Ascending aorta (tissue), 2 donors: ENCODE results near the gene KCNIP4. TPM values are rescaled to one million over a fixed set of nuclear protein-coding genes. Genes with fewer than 3 reads are reported as not detected.

Source experiments
- DNase-seq, 2 donors: peaks; one replicate each; pipeline ENCODE4 v3.0.0-alpha.2; 2019; ENCODE audit warnings: low spot score in 2 of 2
- H3K27ac ChIP-seq, 2 donors: fragments of 200-600 bp; sonication (generic); one replicate each; pipeline ENCODE4 v1.5.1; 2016 to 2017; ENCODE audit warnings: mild to moderate bottlenecking in 1 of 2
- H3K27me3 ChIP-seq: fragments of 200-600 bp; sonication (generic); one replicate; pipeline ENCODE4 v1.5.1; 2017
- H3K36me3 ChIP-seq, 2 donors: fragments of 200-600 bp; sonication (generic); one replicate each; pipeline ENCODE4 v1.5.1; 2016
- H3K4me1 ChIP-seq, 2 donors: fragments of 200-600 bp; sonication (generic); one replicate each; pipeline ENCODE4 v1.5.1; 2016 to 2017; ENCODE audit warnings: mild to moderate bottlenecking in 1 of 2
- H3K4me3 ChIP-seq, 2 donors: fragments of 200-600 bp; sonication (generic); one replicate each; pipeline ENCODE4 v1.5.1; 2016 to 2017; ENCODE audit warnings: mild to moderate bottlenecking in 1 of 2
- H3K9me3 ChIP-seq, 2 donors: fragments of 200-600 bp; sonication (generic); one replicate each; pipeline ENCODE4 v1.5.1; 2016
- intact Hi-C: fragments of 100-400 bp; cut with DNase I; formaldehyde crosslinking; loops from one replicate; pipeline ENCODE4 v1.15.1; 2023
- total RNA-seq: library from RNA; depleted of rRNA; stranded (reverse); fragments of >200 nt; gene quantifications from one replicate; pipeline ENCODE4 v1.1.0, GENCODE V29; 2016
- TF ChIP-seq, protein P1 (sequence below), 3 experiments: fragments of 200-600 bp in 2 of 3; fragments of 450-650 bp in 1 of 3; sonication (generic) in 2 of 3; IDR thresholded peaks; one replicate each; pipeline ENCODE4 v1.5.1; 2016 to 2019; ENCODE audit warnings: antibody characterized with exemption in 3 of 3, mild to moderate bottlenecking in 1 of 3, moderate library complexity in 1 of 3

Gene KCNIP4
- total RNA-seq, 1 donor from 2014 or later = not detected

DNA sequence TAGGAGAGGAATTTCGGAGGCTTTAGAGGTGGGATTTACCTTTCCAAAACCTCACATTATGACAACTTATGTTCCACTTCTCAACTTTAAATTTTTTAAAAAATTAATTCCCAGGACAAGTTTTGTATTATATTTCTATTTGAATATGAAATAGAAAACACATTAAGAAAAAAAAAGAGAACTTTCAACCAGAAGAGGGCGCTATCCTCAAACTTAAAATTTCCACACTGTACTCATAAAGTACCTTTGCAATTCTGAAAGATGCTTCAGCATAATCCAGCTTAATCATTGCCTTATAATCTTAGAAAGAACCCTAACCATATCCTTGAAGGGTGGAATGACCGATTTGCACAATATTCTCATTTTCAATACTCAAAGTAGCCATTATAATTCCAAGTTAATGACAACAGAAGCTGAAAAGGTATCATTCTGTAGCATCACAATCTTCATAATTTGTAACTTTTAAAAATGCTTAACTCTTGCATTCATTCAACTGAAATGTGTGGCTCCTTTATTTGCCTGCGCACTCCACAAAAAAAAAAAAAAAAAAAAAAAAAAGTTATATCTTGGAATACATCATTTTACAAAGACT, 158.0 kb downstream of the KCNIP4 start:
- no peaks in the 10 kb centered on the region for H3K27me3 ChIP-seq
- H3K4me3 ChIP-seq = no peak overlapping the region
- TF ChIP-seq, protein P1, sequence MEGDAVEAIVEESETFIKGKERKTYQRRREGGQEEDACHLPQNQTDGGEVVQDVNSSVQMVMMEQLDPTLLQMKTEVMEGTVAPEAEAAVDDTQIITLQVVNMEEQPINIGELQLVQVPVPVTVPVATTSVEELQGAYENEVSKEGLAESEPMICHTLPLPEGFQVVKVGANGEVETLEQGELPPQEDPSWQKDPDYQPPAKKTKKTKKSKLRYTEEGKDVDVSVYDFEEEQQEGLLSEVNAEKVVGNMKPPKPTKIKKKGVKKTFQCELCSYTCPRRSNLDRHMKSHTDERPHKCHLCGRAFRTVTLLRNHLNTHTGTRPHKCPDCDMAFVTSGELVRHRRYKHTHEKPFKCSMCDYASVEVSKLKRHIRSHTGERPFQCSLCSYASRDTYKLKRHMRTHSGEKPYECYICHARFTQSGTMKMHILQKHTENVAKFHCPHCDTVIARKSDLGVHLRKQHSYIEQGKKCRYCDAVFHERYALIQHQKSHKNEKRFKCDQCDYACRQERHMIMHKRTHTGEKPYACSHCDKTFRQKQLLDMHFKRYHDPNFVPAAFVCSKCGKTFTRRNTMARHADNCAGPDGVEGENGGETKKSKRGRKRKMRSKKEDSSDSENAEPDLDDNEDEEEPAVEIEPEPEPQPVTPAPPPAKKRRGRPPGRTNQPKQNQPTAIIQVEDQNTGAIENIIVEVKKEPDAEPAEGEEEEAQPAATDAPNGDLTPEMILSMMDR (IDR thresholded peaks at IDR 0.05) = peak in 2 of 3 experiments; percentile 17 to 39
- intact Hi-C loops = no loop called here
- no peaks in the 10 kb centered on the region for H3K4me1 ChIP-seq
- DNase-seq = no peak
- no peaks in the 10 kb centered on the region for H3K9me3 ChIP-seq
- no peaks in the 10 kb centered on the region for H3K36me3 ChIP-seq
- H3K27ac ChIP-seq = no peak overlapping the region

DNA sequence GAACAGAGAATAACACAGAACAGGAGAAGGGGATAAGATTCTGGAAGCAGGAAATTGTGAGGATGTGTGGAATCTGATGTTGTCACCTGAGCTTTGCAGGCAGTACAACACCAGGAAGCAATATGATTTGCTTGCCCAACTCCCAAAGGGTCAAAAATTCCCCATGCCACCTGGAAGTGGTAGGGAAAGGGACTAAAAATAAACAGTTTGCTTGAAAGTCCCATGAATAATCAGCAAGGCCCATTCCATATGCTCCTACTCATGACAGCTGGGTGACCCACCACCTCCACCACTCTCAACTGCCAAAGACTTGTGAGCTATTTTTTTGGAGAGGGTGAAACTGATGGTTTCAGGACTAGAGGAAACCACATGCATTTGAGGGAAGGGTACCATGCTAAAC, 168.4 kb downstream of the KCNIP4 start:
- no peaks in the 10 kb centered on the region for H3K27me3 ChIP-seq
- TF ChIP-seq, protein P1 (IDR thresholded peaks at IDR 0.05) = no peak
- intact Hi-C loops = loop anchor here (10.0 kb wide), 1 partner anchor 905 kb away; no protein-coding TSS in a partner anchor
- no peak for DNase-seq
- H3K27ac ChIP-seq = no peak overlapping the region
- no peak overlapping the region for H3K4me3 ChIP-seq
- no peaks in the 10 kb centered on the region for H3K9me3 ChIP-seq
- no peaks in the 10 kb centered on the region for H3K36me3 ChIP-seq
- H3K4me1 ChIP-seq = no peaks in the 10 kb centered on the region

DNA sequence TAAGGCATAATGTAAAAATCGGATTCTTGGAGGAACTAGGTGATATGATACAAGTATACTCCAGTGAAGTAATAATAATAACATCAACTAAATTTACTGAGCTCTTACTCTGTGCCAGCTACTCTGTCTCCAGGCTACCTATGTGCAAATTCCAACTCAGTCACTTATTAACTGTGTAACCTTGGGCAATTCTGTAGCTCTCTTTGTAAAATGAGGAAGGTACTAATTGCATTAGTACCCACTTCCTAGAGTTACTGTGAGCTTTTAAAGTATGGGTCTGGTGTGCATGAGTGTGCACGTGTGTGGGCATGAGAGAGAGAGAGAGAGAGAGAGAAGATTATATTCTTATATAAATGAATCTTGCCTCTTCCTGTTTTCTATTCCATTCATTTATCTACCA, 169.9 kb downstream of the KCNIP4 start:
- Histone ChIP-seq H3K4me1 (no peaks in the 10 kb centered on the region), H3K27ac (no peak overlapping the region), H3K36me3 (no peaks in the 10 kb centered on the region), H3K4me3 (no peak overlapping the region), H3K9me3 (no peaks in the 10 kb centered on the region), H3K27me3 (no peaks in the 10 kb centered on the region)
- intact Hi-C loops = no loop called here
- DNase-seq = no peak
- TF ChIP-seq, protein P1 (IDR thresholded peaks at IDR 0.05) = no peak

DNA sequence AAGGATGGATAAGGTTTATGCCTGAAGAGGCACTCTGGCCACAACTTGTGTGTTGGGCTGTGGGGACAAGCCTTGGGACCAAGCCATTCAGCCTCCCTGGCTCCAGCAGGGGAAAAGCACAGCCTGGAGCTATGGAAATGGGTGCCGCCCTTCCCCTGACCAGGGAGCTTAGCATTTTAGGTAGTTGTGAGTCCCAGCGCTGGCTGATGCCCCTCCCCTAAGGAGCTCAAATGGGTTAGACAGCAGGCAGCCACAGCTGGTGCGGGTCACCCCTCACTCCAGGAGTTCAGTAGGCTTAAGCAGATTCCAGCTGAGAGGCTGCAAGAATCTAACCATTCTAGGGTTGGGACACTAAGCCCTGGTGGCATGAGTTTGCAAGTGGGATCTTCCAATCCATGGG, 172.9 kb downstream of the KCNIP4 start:
- H3K27me3 ChIP-seq = no peaks in the 10 kb centered on the region
- no peaks in the 10 kb centered on the region for H3K4me1 ChIP-seq
- H3K4me3 ChIP-seq = no peak overlapping the region
- TF ChIP-seq, protein P1 (IDR thresholded peaks at IDR 0.05) = no peak
- no peaks in the 10 kb centered on the region for H3K9me3 ChIP-seq
- no peaks in the 10 kb centered on the region for H3K36me3 ChIP-seq
- DNase-seq = no peak
- intact Hi-C loops = no loop called here
- H3K27ac ChIP-seq = no peak overlapping the region

DNA sequence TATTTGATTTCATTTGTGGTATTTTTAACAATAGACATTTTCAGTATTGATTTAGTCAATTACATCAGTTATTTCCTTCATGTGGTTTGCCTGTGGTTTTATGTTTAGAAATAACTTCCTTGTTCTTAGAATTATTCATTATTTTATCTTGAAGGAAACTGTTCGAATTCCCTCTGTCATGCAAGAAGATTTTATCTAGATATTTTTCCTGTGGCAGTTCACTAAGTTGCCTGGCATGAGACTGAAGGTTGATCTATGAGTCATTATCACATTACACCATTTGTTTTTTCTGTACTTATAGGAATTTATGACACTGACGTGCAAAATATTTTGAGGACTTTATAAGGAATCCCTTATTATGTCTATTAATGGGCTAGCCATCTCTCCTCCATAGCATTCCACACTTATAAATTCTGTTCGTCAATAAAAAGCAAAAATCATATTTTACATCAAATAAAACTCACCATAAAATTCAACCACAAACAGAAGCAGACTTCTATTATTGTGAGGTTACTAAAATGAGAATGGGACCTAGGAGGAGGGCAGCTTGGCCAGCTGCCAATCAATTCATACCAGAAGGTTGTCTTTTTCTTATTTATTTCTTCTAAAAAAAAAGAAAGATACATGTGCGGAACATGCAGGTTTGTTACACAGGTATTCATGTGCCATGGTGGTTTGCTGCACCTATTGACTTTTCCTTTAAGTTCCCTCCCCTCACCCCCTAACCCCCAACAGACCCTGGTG, 179.0 kb downstream of the KCNIP4 start:
- H3K27me3 ChIP-seq = no peaks in the 10 kb centered on the region
- H3K4me1 ChIP-seq = no peaks in the 10 kb centered on the region
- TF ChIP-seq, protein P1 (IDR thresholded peaks at IDR 0.05) = no peak
- H3K4me3 ChIP-seq = no peak overlapping the region
- no peaks in the 10 kb centered on the region for H3K36me3 ChIP-seq
- intact Hi-C loops = loop anchor here (5.0 kb wide), 1 partner anchor 257 kb away; no protein-coding TSS in a partner anchor
- DNase-seq = no peak
- no peaks in the 10 kb centered on the region for H3K9me3 ChIP-seq
- H3K27ac ChIP-seq = no peak overlapping the region
